K562 (cell line): Measurements from ENCODE around the gene PELI1.

ENCODE experiments used
- BHLHE40 ChIP-seq: IDR thresholded peaks from 2 replicates; pipeline ENCODE4 v1.6.1; 2011; ENCODE audit warnings: low read length, improper control_type of control experiment
- NFIC ChIP-seq: fragments of 450-650 bp; IDR thresholded peaks from 2 replicates; pipeline ENCODE4 v1.6.1; 2017; ENCODE audit warnings: mild to moderate bottlenecking, inconsistent platforms
- SETDB1 ChIP-seq: IDR thresholded peaks from one replicate; pipeline ENCODE4 v1.6.1; 2012; ENCODE audit warnings: low read length, control low read depth, inconsistent platforms
- TF ChIP-seq, protein P1 (sequence below): fragments of 250-450 bp; sonication (Bioruptor Pico); IDR thresholded peaks from 2 replicates; pipeline ENCODE4 v1.8.0; 2021; ENCODE audit warnings: moderate library complexity, mild to moderate bottlenecking, inconsistent platforms

DNA sequence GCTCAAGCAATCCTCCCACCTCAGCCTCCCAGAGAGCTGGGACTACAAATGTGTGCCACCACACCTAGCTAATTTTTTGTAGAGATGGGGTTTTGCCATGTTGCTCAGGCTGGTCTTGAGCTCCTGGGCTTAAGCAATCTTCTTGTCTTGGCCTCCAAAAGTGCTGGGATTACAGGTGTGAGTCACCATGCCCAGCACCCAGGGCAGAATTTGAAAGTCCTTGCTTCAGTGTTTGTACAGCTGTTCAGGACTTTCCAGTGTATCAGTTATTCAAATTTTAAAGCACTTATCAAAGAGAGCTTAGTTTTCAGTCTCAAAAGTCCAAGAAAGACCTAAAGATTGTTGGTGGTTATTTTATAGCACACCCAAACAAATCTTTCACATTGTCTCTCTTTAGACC, 81.4 kb downstream of the PELI1 start:
- TF ChIP-seq BHLHE40 (no peak), NFIC (no peak), SETDB1 (no peak)
- TF ChIP-seq, protein P1, sequence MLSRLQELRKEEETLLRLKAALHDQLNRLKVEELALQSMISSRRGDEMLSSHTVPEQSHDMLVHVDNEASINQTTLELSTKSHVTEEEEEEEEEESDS: no peak
